ENCODE results near the gene ODF2L. TPM values are rescaled to one million over a fixed set of nuclear protein-coding genes. Genes with fewer than 3 reads are reported as not detected.
"Not testable (repeated sequence)": the region's sequence is repeated elsewhere in the genome, so short reads cannot be mapped to it uniquely, and the experiment has no call there.

Gene ODF2L
- total RNA-seq, 3 donors from 2014 or later = 10.7 to 18.7 (median 13.5) TPM

GRCh38 chr1:86375688-86376087 is 20.4 kb downstream of the ODF2L start:
- H3K36me3 Mint-ChIP-seq (ENCODE audit: insufficient read depth) = peaks cover 33% of the 10 kb centered on the region
- ATAC-seq = no peak
- H3K4me1 Mint-ChIP-seq (ENCODE audit: low read depth) = peaks cover 3% of the 10 kb centered on the region

GRCh38 chr1:86370601-86371022 is 25.5 kb downstream of the ODF2L start:
- DNase-seq (no peak), ATAC-seq (no peak)
- H3K4me1 Mint-ChIP-seq (ENCODE audit: low read depth) = no peaks in the 10 kb centered on the region
- peaks cover 22% of the 10 kb centered on the region for H3K36me3 Mint-ChIP-seq (ENCODE audit: insufficient read depth)
- no peaks in the 10 kb centered on the region for H3K9me3 Mint-ChIP-seq
- no peaks in the 10 kb centered on the region for H3K27me3 Mint-ChIP-seq (ENCODE audit: low read depth)
- H3K4me3 Mint-ChIP-seq = no peak overlapping the region

More at GRCh38 chr1:86375688-86376087, 20.4 kb downstream of the ODF2L start:
- Mint-ChIP-seq H3K9me3 (no peaks in the 10 kb centered on the region), H3K4me3 (no peak overlapping the region), H3K27me3 (ENCODE audit: low read depth) (no peaks in the 10 kb centered on the region)
- no peak for DNase-seq

- no peak for DNase-seq
- H3K4me1 Mint-ChIP-seq (ENCODE audit: low read depth) = no peaks in the 10 kb centered on the region
- H3K9me3 Mint-ChIP-seq = no peaks in the 10 kb centered on the region
- H3K36me3 Mint-ChIP-seq (ENCODE audit: insufficient read depth) = peaks cover 21% of the 10 kb centered on the region
- no peak for ATAC-seq
- H3K27me3 Mint-ChIP-seq (ENCODE audit: low read depth) = no peaks in the 10 kb centered on the region
- no peak overlapping the region for H3K4me3 Mint-ChIP-seq
These were observed 30.2 kb downstream of the ODF2L start for GRCh38 chr1:86365896-86366295.

GRCh38 chr1:86362807-86363206 is 33.3 kb downstream of the ODF2L start:
- Mint-ChIP-seq H3K36me3 (ENCODE audit: insufficient read depth) (peaks cover 24% of the 10 kb centered on the region), H3K4me1 (ENCODE audit: low read depth) (no peaks in the 10 kb centered on the region), H3K27me3 (ENCODE audit: low read depth) (no peaks in the 10 kb centered on the region), H3K4me3 (no peak overlapping the region), H3K9me3 (no peaks in the 10 kb centered on the region)
- ATAC-seq = no peak
- DNase-seq = no peak

- DNase-seq (no peak), ATAC-seq (no peak)
- Mint-ChIP-seq H3K27me3 (ENCODE audit: low read depth) (no peaks in the 10 kb centered on the region), H3K4me3 (no peak overlapping the region), H3K9me3 (no peaks in the 10 kb centered on the region), H3K36me3 (ENCODE audit: insufficient read depth) (peaks cover 49% of the 10 kb centered on the region), H3K4me1 (ENCODE audit: low read depth) (no peaks in the 10 kb centered on the region)
These were observed 38.3 kb downstream of the ODF2L start for GRCh38 chr1:86357796-86358195.

GRCh38 chr1:86356247-86356646 is 39.9 kb downstream of the ODF2L start:
- DNase-seq (no peak), ATAC-seq (no peak)
- Mint-ChIP-seq H3K4me3 (no peak overlapping the region), H3K4me1 (ENCODE audit: low read depth) (no peaks in the 10 kb centered on the region), H3K27me3 (ENCODE audit: low read depth) (no peaks in the 10 kb centered on the region), H3K9me3 (no peaks in the 10 kb centered on the region), H3K36me3 (ENCODE audit: insufficient read depth) (peaks cover 54% of the 10 kb centered on the region)

GRCh38 chr1:86352086-86352485 is 44.0 kb downstream of the ODF2L start:
- Mint-ChIP-seq H3K36me3 (ENCODE audit: insufficient read depth) (peaks cover 47% of the 10 kb centered on the region), H3K4me3 (no peak overlapping the region), H3K9me3 (no peaks in the 10 kb centered on the region), H3K27me3 (ENCODE audit: low read depth) (no peaks in the 10 kb centered on the region), H3K4me1 (ENCODE audit: low read depth) (no peaks in the 10 kb centered on the region)
- DNase-seq = no peak
- ATAC-seq = no peak

- H3K9me3 Mint-ChIP-seq; H3K27me3 Mint-ChIP-seq (ENCODE audit: low read depth); H3K4me3 Mint-ChIP-seq; DNase-seq; H3K4me1 Mint-ChIP-seq (ENCODE audit: low read depth); ATAC-seq: not testable (repeated sequence)
- peaks cover 38% of the 10 kb centered on the region for H3K36me3 Mint-ChIP-seq (ENCODE audit: insufficient read depth)
These were observed 45.9 kb downstream of the ODF2L start for GRCh38 chr1:86350230-86350629.

- DNase-seq (no peak), ATAC-seq (no peak)
- Mint-ChIP-seq H3K27me3 (ENCODE audit: low read depth) (no peaks in the 10 kb centered on the region), H3K36me3 (ENCODE audit: insufficient read depth) (peaks cover 9% of the 10 kb centered on the region), H3K9me3 (peaks cover 18% of the 10 kb centered on the region), H3K4me1 (ENCODE audit: low read depth) (no peaks in the 10 kb centered on the region), H3K4me3 (no peak overlapping the region)
These were observed 49.7 kb downstream of the ODF2L start for GRCh38 chr1:86346388-86346787.

- H3K36me3 Mint-ChIP-seq (ENCODE audit: insufficient read depth) = peaks cover 4% of the 10 kb centered on the region
- H3K9me3 Mint-ChIP-seq = peaks cover 18% of the 10 kb centered on the region
- H3K4me3 Mint-ChIP-seq = no peak overlapping the region
- no peaks in the 10 kb centered on the region for H3K27me3 Mint-ChIP-seq (ENCODE audit: low read depth)
- DNase-seq (no peak), ATAC-seq (no peak)
- H3K4me1 Mint-ChIP-seq (ENCODE audit: low read depth) = no peaks in the 10 kb centered on the region
These were observed 51.1 kb downstream of the ODF2L start for GRCh38 chr1:86345042-86345441.

GRCh38 chr1:86339906-86340305 is 56.2 kb downstream of the ODF2L start:
- DNase-seq (no peak), ATAC-seq (no peak)
- H3K27me3 Mint-ChIP-seq (ENCODE audit: low read depth) = peaks cover 2% of the 10 kb centered on the region
- H3K4me1 Mint-ChIP-seq (ENCODE audit: low read depth) = no peaks in the 10 kb centered on the region
- H3K36me3 Mint-ChIP-seq (ENCODE audit: insufficient read depth) = peaks cover under 1% of the 10 kb centered on the region
- no peak overlapping the region for H3K4me3 Mint-ChIP-seq
- H3K9me3 Mint-ChIP-seq = peaks cover 11% of the 10 kb centered on the region

- Mint-ChIP-seq H3K27me3 (ENCODE audit: low read depth) (peaks cover 2% of the 10 kb centered on the region), H3K36me3 (ENCODE audit: insufficient read depth) (no peaks in the 10 kb centered on the region), H3K9me3 (peaks cover 7% of the 10 kb centered on the region), H3K4me1 (ENCODE audit: low read depth) (no peaks in the 10 kb centered on the region), H3K4me3 (no peak overlapping the region)
- DNase-seq (no peak), ATAC-seq (no peak)
These were observed 56.9 kb downstream of the ODF2L start for GRCh38 chr1:86339014-86339812.

- Mint-ChIP-seq H3K9me3 (no peaks in the 10 kb centered on the region), H3K4me3 (no peak overlapping the region), H3K36me3 (ENCODE audit: insufficient read depth) (no peaks in the 10 kb centered on the region), H3K4me1 (ENCODE audit: low read depth) (no peaks in the 10 kb centered on the region), H3K27me3 (ENCODE audit: low read depth) (peaks cover 6% of the 10 kb centered on the region)
- ATAC-seq (no peak), DNase-seq (no peak)
These were observed 60.2 kb downstream of the ODF2L start for GRCh38 chr1:86335916-86336315.

GRCh38 chr1:86325264-86325663 is 70.9 kb downstream of the ODF2L start:
- H3K36me3 Mint-ChIP-seq (ENCODE audit: insufficient read depth) = no peaks in the 10 kb centered on the region
- ATAC-seq = no peak
- no peaks in the 10 kb centered on the region for H3K9me3 Mint-ChIP-seq
- no peaks in the 10 kb centered on the region for H3K4me1 Mint-ChIP-seq (ENCODE audit: low read depth)
- no peak overlapping the region for H3K4me3 Mint-ChIP-seq
- peaks cover 6% of the 10 kb centered on the region for H3K27me3 Mint-ChIP-seq (ENCODE audit: low read depth)
- DNase-seq = no peak

GRCh38 chr1:86324130-86324822 is 71.8 kb downstream of the ODF2L start:
- DNase-seq (no peak), ATAC-seq (no peak)
- Mint-ChIP-seq H3K27me3 (ENCODE audit: low read depth) (peaks cover 4% of the 10 kb centered on the region), H3K36me3 (ENCODE audit: insufficient read depth) (no peaks in the 10 kb centered on the region), H3K4me3 (no peak overlapping the region), H3K9me3 (no peaks in the 10 kb centered on the region), H3K4me1 (ENCODE audit: low read depth) (no peaks in the 10 kb centered on the region)
